Fibroblast of skin of scalp (primary cell): ENCODE data around the gene CFAP161.

Experiments
- DNase-seq: peaks from one replicate; pipeline ENCODE4 v3.0.0-alpha.2; 2013

The CFAP161 gene

DNA sequence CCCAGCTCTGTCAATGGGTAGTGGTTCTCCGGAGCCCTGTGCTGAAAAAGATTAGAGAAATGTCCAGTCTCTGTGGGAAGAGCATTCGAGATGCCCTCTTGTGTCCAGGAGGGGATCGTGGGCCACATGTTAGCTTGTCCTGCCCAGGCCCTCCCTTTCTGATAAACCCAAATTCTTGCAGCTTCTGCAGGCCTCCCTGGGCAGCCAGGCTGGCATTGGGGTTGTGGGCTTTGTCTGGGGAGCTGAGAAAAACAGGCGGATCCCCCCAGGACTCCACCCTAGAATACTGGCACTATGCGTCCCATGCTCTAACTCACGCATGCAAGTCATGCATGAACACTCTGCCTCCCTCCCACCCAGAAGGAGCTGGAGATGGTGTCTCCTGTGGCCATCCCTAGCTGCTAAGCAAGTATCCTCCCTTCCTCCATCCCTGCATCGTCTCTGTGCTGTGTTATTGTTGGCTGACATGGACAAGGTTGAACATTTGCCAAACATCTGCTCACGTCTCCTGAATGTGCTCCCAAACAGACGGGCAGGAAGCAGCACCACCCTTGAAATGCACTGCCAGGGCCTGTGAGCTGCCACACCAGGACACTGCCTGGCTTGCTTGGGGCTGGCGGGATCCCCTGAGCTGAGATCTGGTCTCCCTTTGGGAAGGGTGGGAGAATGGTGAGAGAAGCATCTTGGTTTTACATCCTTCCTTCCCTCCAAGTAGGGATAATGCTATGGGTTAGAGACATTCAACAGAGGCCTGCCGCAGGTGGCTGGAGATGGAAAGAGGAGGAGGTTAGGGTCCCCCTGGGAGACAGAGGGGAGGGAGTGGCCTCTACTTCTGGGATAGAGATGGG, 26.5 kb downstream of the CFAP161 start:
- DNase-seq: peak; percentile 94

DNA sequence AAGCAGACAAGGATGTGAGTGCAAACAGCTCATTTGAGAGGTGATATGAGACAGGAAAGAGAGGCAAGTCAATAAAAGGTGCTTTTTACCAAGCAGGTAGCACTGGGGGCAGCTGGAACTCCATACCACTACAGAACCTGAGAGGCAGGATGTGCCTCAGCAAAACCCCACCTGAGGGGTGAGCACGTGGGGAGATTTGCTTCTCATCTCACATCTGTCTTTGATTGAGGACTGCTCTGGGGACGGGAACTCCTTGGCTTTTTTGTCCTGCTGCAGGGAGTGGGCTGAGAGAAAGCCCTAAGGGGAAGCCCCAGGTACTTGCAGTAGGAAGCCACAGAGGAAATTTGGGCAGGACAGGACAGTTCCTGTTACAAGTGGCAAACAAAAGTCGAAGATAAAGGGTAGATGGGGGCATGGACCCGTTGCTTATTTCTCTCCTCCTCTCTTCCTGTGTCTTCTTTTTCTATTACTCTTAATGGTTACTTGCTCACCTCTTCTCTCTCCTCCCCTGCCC, 27.1 kb downstream of the CFAP161 start:
- no peak for DNase-seq

DNA sequence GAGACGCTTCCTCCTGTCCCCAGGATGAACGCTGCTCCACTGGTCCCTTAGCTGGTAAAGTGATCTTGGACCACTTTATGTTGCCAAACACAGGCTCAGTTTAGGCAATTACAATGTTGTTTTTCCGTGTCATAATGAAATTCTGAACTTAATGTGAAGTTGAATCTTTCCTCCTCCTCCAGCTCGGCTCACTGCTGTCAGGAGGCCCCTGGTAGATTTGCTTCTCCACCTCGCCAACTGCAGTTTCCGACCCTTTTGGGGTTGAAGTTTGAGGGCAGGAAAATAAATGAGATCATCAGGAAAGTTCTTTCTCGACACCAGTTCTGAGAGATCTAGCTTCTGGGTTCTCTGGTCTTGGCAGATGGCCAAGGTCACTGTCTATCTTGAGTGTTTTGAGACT, 27.8 kb downstream of the CFAP161 start:
- DNase-seq: no peak

DNA sequence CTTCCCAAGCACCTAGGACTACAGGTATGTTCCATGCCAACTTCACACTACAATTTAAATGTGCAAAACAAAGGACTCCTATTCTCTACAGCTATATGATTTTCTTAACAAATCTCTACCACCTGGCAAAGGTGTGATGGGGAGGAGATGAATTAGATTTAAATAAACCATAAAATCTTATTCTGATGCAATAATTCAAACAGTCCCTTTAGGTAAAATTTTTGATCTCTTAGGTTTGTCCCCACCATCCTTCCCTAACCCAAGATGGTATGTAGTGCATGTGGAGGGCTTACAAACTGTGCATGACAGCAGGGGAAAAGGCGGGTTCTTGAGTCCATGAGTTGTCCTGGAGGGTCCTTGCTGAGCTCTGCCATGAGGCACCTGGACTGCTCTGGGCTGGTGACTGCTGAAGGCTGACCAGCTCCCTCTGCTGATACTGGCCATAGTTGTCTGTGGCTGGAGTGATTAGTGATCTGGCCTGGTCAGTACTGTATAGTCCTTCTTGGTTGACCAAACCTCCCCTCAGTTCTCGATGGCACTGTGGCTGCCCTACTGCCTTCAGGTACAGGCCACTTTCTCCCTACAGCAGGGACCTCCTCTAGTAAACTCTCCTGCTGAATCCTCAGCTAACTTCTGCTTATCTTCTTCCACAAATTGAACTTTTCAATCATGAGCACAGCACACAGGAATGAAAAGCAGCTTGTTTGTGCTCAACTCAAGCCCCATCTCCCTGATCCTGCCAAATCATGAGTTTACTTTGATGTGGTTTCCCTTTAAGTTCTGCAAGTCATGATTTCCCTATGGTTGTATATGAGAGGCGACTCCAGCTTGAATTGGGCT, 30.1 kb downstream of the CFAP161 start:
- DNase-seq: peak; percentile 78

DNA sequence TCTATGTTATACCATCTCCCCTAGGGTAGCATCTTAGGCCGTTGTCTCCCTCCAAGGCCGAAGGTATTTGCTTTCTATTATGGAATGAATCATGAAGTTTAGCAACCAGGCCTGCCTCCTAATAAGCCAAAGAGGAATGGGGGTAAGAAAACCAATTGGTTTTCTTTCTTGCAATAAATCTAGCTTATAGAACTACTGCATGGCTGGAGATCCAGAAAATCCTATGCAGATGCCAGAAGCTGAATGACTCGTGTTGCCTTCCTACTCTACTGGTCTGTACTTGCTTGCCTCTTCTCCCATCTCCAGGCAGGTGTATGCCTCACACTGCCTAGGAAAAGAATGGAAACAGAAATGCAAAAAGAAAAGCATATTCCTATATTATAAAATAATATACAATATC, 31.5 kb downstream of the CFAP161 start:
- no peak for DNase-seq

DNA sequence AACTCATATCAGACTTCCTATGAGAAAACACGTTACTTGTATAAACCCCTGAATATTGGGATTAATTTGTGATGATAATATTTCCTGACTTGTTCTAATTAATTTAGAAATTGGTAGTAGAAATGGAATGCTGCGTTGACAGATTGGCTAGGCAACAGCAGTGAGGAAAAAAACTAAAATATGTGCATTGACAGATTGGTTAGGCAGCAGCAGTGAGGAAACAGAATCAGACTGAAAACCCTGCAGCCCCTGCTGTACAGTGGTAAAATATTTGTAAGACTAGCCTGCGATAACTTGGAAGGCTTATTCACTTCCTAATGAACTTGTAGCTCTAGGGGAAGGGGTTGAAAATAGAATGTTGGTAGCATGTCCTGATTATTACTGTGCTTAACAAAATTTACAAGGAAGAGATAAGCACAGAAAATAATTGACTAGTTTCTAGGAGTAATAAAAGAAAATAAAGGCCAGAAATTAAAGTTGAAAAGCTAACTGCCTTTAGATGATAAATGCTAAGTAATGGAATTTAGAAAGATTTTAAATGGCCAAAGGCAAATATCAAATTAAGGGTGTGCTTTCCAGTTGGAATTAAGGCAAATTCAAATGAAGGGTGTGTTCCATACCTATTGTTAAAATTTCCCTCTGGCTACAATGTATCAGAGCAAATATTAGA, 32.7 kb downstream of the CFAP161 start:
- no peak for DNase-seq

DNA sequence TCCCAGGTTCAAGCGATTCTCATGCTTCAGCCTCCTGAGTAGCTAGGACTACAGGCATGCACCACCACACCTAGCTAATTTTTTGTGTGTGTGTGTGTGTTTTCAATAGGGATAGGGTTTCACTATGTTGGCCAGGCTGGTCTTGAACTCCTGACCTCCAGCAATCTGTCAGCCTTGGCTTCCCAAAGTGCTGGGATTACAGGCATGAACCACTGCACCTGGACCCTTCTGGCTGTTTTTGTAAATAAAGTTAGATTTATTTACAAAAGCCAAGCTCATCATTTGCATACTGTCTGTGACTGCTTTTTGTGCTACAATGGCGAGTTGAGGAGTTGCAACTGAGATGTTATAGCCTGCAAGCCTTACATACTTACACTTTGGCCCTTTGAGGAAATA, 34.1 kb downstream of the CFAP161 start:
- no peak for DNase-seq

DNA sequence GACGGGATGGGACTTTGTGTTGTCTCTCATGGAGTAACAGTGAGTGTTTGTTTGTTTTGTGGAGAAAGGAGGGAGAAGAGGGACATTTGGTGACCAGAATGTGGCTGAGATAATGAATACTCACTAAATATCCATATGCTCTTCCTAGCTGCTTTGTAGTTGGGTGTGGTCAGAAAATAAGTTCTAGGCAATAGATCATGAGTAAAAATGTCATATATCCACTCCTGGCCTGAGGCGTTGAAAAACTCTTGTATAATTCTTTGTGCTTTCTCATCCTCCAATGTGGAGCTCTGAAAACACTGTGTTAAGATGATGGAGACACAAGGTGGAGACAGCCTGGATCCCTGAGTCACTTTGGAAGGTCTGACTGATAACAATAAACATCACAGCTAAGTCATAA, 34.6 kb downstream of the CFAP161 start:
- no peak for DNase-seq

DNA sequence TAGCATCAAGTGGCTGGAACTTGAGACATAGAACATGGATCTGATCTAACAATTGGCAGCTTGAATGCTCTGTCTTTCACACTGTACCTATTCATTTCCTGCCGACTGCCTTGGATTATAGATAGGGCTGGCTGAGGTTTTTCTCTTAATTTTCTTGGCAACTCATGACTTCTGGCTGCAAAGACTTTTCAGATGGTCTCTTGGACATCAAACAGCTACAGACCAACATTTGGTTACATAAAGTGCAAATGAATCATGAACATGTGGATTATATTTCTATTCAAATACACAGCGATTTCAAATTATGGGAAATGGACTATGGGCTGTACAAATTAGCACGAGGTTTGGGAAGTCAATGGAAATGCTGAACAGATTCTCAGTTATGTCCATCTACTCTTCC, 36.4 kb downstream of the CFAP161 start:
- no peak for DNase-seq

DNA sequence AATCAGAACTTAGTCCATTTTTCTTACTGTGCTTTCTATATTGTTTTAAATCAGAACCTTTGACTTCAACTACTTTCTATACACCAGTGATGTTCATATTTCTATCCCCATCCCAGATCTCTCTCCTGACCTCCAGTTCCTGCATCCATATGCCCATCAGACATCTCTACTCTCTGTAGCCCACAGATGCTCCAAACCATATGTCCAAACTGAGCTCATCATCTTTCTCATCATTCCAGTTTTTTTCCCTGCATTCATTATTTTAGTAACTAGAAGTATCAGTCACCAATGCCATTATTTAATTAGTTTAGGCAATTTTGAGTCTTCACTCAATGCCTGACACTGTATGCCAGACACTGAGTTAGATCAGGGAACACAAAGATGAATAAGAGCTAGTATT, 37.2 kb downstream of the CFAP161 start:
- no peak for DNase-seq

DNA sequence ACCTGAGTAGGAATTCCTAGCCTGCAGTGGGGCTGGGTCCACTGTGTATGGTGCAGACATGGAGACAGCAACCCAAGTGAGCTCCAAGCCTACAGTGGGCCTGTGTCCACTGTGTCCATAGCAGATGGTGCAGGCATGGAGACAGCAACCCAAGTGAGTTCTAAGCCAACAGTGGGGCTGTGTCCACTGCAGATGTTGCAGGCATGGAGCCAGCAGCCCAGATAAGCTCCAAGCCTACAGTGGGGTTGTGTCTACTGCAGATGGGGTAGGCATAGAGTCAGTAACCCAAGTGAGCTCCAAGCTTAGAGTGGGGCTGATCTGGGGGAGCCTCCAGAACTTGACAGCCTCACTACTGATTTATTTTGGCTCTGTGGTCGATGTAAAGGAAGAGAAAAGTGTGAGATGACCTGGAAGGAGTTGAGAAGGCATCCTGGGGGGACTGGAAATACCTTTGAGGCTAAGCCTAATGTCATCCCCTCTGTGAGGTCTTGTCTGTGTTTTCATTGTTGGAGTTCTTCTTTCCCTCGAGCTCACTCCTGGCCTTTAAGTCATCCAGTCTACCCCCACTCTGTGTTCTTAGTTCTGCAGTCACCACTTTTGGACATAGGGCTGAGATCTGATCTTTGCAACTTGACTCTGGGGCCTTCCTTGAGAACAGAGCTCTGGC, 40.2 kb downstream of the CFAP161 start:
- DNase-seq: no peak

DNA sequence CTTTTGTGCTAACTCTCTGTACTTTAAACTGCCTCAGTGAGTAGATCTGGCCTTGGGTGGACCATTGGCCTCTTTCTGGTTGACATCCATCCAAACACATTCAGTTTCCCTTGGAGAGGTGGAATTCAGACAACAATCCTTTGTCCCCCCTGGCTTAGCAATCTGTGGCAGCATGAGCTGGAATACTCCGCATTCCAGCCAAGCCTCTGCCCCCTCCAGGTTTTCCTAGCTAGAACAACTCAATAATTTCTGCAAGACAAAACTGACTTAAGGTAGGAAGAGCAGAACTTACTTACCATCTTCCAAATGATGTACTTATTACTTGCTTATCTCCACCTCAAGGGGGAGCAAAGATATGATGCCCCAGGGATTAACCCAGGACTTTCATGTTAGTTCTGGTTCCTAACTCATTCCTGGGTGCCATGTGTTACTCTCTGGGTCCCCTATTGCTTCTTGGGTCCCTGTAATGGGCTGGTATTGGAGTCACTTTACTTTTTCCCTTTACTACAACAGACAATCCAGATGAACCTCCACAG, 40.8 kb downstream of the CFAP161 start:
- no peak for DNase-seq

DNA sequence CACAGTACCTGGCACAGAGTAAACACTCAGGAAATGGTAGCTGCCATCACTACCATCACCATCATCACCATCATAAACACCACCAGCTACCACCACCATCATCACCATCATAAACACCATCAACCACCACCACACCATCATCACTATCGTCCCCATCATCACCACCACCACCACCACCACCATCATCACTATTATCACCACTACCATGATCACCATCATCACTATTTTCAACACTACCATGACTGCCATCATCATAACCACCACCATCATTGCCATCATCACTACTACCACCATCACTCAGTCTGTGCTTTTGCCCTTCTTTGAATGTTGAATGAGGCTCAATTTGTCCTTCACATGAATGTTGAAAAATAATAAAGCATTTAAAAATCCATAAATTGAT, 41.4 kb downstream of the CFAP161 start:
- no peak for DNase-seq

DNA sequence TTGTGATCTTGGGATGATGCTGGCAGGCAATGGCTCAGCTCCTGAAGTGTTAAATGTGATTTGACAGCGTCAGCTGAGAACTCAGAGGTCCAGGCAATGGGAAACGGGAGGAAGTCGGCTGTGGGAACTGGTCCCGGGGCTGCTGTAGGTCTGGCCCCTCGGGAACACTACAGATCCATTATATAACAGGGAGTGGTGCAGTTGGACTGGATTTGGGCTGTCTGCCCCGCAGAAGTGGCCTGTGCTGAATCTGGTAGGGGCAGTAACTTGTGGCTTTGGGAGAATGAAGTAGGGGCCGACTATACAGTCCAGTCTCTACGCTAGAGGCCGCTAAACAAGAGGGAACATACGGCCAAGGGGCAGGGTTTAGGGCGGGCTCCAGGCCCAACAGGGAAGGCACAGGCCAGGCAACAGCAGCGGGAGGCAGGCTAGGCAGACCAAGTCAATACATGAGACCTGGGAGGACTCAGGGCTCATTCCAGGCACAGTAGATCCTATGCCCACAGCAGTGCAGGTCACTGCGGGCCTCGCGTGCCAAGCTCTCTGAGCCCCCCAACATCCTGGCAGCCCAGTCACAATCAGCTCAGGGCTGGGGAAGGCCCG, 42.3 kb downstream of the CFAP161 start:
- DNase-seq: no peak

DNA sequence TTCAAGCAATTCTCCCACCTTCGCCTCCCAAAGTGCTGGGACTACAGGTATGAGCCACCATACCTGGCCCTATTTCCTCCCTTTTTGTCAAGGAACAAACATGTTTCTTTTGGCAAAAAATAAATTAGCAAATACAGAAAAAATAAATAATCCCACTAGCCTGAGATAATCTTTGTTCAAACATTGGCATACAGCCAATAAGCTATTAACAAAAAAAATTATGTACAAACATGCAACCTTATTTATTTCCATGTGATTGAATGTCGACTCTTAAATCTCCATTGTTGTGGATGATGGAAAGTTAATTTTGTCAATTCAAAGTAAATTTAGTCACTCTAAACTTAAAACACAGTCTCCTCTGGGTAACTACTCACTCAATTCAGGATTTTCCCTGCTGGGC, 44.3 kb downstream of the CFAP161 start:
- DNase-seq: no peak

DNA sequence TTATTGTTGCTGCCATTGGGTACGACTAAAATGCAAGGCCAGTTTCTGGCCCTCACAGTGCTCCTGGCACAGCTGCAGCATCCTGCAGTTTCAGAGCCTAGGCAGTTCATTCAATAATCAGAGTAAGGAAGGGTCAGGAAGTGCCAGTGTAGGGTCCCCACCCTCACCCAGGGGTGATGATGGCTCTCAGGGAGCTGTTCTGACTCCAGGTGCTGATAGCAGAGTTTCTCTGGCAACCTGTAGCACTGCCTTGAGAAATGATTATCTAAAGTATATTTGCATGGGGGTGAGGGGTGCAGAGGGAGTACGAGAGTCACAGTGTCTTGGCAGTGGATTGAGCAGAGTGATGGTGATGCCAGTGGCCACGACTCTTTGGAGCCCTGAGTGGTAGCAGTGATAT, 47.1 kb downstream of the CFAP161 start:
- DNase-seq: no peak

DNA sequence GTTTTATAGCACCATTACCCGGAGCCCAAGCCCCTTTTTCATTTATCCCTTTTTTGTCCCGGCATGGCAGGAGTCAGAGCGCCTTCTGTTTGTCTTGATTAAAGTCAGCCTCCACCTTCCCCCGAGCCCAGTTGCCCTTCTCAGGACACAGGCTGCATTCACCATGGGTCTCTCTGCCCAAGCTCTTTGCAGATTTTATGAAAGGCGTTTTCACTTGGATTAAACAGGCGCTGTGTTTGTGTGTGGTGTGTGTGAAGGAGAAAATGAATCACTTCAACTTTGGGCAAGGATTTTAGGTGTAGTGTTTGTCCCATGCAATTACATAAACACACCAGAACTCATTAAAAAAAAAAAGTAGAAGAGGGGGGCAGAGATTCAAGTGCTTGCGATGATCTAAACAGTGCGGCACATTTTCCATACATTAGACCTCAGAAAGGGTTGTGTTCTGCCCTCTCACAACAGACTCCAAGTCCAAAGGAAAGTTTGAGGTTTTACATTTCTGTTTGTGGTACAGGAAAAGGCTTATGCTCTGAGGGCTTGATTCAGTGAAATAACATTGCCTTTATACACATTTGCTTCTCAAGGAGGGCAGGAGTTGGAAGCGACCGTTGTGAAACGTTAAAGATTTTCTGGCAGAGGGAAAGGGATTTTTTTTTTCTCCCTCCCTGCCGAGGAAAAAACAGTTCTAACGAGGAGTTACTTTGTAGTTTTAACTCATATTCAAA, 48.1 kb downstream of the CFAP161 start:
- DNase-seq: peak; percentile 30

DNA sequence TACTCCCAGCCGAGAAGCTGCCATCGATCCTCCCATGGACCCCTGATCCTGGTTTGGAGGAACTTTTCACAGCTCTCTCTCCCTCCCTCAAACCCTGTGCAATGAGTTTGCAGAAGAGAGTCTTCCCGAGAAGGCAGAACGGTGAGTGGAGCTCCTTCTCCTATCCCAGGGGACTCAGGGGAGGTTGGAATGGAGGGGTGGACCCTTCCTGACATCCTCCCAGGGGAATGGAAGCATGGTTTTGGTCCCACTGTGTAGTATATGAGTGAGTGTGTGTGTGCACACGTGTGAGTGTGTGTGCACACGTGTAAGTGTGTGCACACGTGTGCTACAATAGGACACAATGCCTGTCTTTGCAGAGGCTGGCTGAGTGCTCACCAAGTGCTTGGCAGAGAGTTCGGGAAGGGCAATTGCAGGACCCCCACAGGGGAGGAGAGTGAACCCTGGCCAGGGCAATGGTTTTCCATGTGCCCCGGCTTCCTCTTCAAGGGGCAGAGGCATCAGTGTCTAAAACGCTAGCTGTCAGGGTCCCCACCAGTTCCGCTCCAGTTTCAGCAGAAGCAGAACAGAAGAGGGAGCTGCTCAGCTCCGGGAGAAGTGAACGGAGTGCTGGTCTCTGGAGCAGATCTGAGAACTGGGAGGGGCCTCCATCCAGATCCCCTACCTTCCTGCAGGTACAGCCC, 48.8 kb downstream of the CFAP161 start:
- no peak for DNase-seq

DNA sequence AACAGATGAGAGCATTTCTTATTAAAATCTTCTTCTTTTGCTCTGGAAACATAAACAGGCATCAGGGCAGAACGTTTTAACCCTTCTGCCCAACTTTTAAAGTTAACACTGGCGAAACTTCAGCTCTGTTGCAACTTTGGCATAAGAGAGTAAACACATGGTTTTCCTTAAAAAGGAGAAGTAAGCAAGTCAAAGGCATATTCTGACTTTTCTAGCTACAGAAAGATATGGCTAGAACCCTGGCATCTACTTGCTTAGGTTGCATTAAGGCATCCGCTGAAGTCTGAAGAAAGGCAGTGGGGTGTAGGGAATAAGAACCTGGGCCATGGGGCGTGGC, 49.3 kb downstream of the CFAP161 start:
- DNase-seq: no peak

DNA sequence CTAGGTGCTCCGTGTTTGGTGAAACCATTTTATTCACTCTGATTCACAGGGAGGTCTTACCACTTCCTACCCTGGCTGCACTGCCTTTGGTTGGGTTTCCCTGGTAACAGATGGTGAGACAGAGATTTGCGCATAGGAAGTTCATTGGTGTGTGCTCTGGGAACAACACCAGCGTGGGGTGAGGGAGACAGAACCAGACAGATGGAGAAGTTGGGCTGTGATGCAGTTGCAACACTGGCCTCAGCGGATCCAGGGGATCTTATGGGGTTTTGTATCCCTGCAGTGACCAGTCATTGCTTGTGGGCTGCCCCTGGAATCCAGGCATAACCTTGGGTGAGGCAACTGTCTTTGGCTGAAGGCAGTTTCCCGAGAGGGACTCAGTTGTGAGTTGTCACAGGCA, 50.1 kb downstream of the CFAP161 start:
- no peak for DNase-seq
